Heart left ventricle (tissue), 16 donors: ENCODE data around the gene GUCA2A. TPM values are rescaled to one million over a fixed set of nuclear protein-coding genes. Genes with fewer than 3 reads are reported as not detected.

Experiments used
- ATAC-seq, 4 donors: fragments of 200-7000 bp; cut with Tn5 transposase; one replicate each; pipeline ENCODE4 v1.9.1; 2020 to 2022; ENCODE audit warnings: moderate library complexity in 4 of 4, mild to moderate bottlenecking in 3 of 4, moderate number of reproducible peaks in 1 of 4
- DNase-seq, 5 donors: peaks; one replicate each; pipeline ENCODE4 v3.0.0-alpha.2; 2020
- H3K27ac ChIP-seq, 12 donors: fragments of 200-600 bp; sonication (generic) in 4 of 12; one replicate each; pipeline versions ENCODE4 v1.5.0 to v1.8.0; 2016 to 2022; ENCODE audit warnings: mild to moderate bottlenecking in 2 of 12
- H3K27me3 ChIP-seq, 9 donors: fragments of 200-600 bp; sonication (generic) in 2 of 9; one replicate each; pipeline versions ENCODE4 v1.5.1 to v1.8.0; 2016 to 2022; ENCODE audit warnings: mild to moderate bottlenecking in 3 of 9
- H3K36me3 ChIP-seq, 9 donors: fragments of 200-600 bp; sonication (generic) in 2 of 9; one replicate each; pipeline versions ENCODE4 v1.5.0 to v1.8.0; 2018 to 2022; ENCODE audit warnings: mild to moderate bottlenecking in 2 of 9
- H3K4me1 ChIP-seq, 12 donors: fragments of 200-600 bp; sonication (generic) in 4 of 12; one replicate each; pipeline versions ENCODE4 v1.5.0 to v1.8.0; 2016 to 2022; ENCODE audit warnings: mild to moderate bottlenecking in 3 of 12
- H3K4me3 ChIP-seq, 12 donors: fragments of 200-600 bp; sonication (generic) in 4 of 12; one replicate each; pipeline versions ENCODE4 v1.5.0 to v1.8.0; 2017 to 2022; ENCODE audit warnings: mild to moderate bottlenecking in 9 of 12, moderate library complexity in 4 of 12
- H3K9me3 ChIP-seq, 12 donors: fragments of 200-600 bp; sonication (generic) in 4 of 12; one replicate each; pipeline versions ENCODE4 v1.5.0 to v1.8.0; 2016 to 2022; ENCODE audit warnings: mild to moderate bottlenecking in 1 of 12
- CTCF ChIP-seq, 12 donors: fragments of 200-600 bp; sonication (generic) in 4 of 12; IDR thresholded peaks; one replicate each; pipeline versions ENCODE4 v1.5.0 to v1.8.0; 2018 to 2022; ENCODE audit warnings: antibody characterized with exemption in 12 of 12, mild to moderate bottlenecking in 5 of 12
- POLR2A ChIP-seq, 2 donors: fragments of 450-650 bp; IDR thresholded peaks; one replicate each; pipeline ENCODE4 v1.6.1; 2017; ENCODE audit warnings: antibody characterized with exemption in 2 of 2, mild to moderate bottlenecking in 2 of 2, moderate library complexity in 2 of 2
- WGBS, 4 donors: extraction: QIAGEN DNeasy Blood & Tissue Kit in 2 of 4; methylation state at CpG; one replicate each; pipeline versions ENCODE4 v1.1.5 to v1.1.7; 2013 to 2018; 5-methylcytosine and 5-hydroxymethylcytosine counted together
- intact Hi-C, 10 donors: fragments of 100-400 bp; cut with DNase I; formaldehyde crosslinking; loops; one replicate each; pipeline versions ENCODE4 v1.11.1 to v1.14.2; 2022
- polyA plus RNA-seq, 2 donors: library from polyadenylated mRNA; stranded (reverse); fragments of 200-250 nt; gene quantifications; one replicate each; pipeline ENCODE4 v1.2.3, GENCODE V29; 2013
- total RNA-seq, 9 donors: library from RNA; depleted of rRNA in 2 of 9; stranded (reverse); fragments of >200 nt in 2 of 9; fragmentation: NEBNext Ultra II Directional in 3 of 9; extraction: Animal tissue kit (Norgen Biotek cat#: 25700) in 3 of 9; gene quantifications; one replicate each; pipeline versions ENCODE4 v1.1.0 to v1.2.4, GENCODE V29; 2016 to 2023
- donor health status: ischemic (EF 13 %, LVEDD 7.1; RV severe dilation, severe dysfunction).
- donor health status: healthy with polysubstance abuse.
- donor health status: DM: no; HTN: yes; CAD: no.
- donor health status: DM: no; HTN: no; CAD: no.
- donor health status: ischemic (EF 25% LVEDD 6.9; RV normal size, moderate dysfunction).
- donor health status: ischemic (EF 25% LVEDD 5.7; RV mildly dilated, moderate dysfunction).
- donor health status: healthy.
- donor health status: DM: yes; HTN: yes; CAD: no.
- donor health status: ischemic (EF 35%, LVEDD 5.7; RV mildly dilated, moderate dysfunction).
- donor health status: nonischemic (EF 11% LVEDD 7.7; RV severe dilation, severe dysfunction).
- donor health status: DM: yes; HTN: yes; CAD: no.
- donor health status: PGD.
- donor health status: ischemic (EF 29% LVEDD 5.4; RV normal size, mild dysfunction).
- donor health status: nonischemic (EF 23%, LVEDD 6.1; RV moderate dilation, normal function).

The GUCA2A gene
- total and polyA plus RNA-seq, 11 donors, result not detected

GRCh38 chr1:42163536-42164503 lies 725 bp downstream of the GUCA2A start:
- WGBS, 4 donors, result 83 to 90% (median 88%) methylated on average over 10 to 16 of the region's 16 CpGs

GRCh38 chr1:42163114-42163513 lies 1.4 kb downstream of the GUCA2A start:
- WGBS, 4 donors, result 80 to 92% (median 88%) methylated on average over 1 to 2 of the region's 2 CpGs
- Histone ChIP-seq H3K4me3 (no peak overlapping the region), H3K36me3 (no peaks in the 10 kb centered on the region), H3K4me1 (peaks cover 0 to 24% (median 13%) of the 10 kb centered on the region in 12 donors), H3K9me3 (peaks cover 0 to 17% (median 5%) of the 10 kb centered on the region in 12 donors), H3K27ac (no peak overlapping the region), H3K27me3 (no peaks in the 10 kb centered on the region)
- DNase-seq (no peak), ATAC-seq (no peak)
- intact Hi-C loops, result no loop called here
- TF ChIP-seq CTCF (IDR thresholded peaks at IDR 0.05) (no peak), POLR2A (IDR thresholded peaks at IDR 0.05) (no peak)

More at GRCh38 chr1:42163536-42164503, 725 bp downstream of the GUCA2A start:
- ATAC-seq, result no peak
- H3K4me3 ChIP-seq, result no peak overlapping the region
- H3K9me3 ChIP-seq, result peaks cover 0 to 17% (median 5%) of the 10 kb centered on the region in 12 donors
- no peak for TF ChIP-seq POLR2A (IDR thresholded peaks at IDR 0.05)
- TF ChIP-seq CTCF (IDR thresholded peaks at IDR 0.05), result no peak
- intact Hi-C loops, result no loop called here
- DNase-seq, result no peak
- peak overlapping the region in 3 of 12 donors; percentile 41 to 77 (median 75) for H3K27ac ChIP-seq
- H3K36me3 ChIP-seq, result no peaks in the 10 kb centered on the region
- no peaks in the 10 kb centered on the region for H3K27me3 ChIP-seq
- peaks cover 0 to 24% (median 13%) of the 10 kb centered on the region in 12 donors for H3K4me1 ChIP-seq

GRCh38 chr1:42162181-42162580 lies 2.4 kb downstream of the GUCA2A start:
- intact Hi-C loops, result no loop called here
- 82 to 91% (median 89%) methylated on average over 5 of the region's 5 CpGs for WGBS, 4 donors
- no peak for TF ChIP-seq CTCF (IDR thresholded peaks at IDR 0.05)
- no peak for TF ChIP-seq POLR2A (IDR thresholded peaks at IDR 0.05)

GRCh38 chr1:42158189-42158588 lies 6.4 kb downstream of the GUCA2A start:
- H3K36me3 ChIP-seq, result no peaks in the 10 kb centered on the region
- peaks cover 0 to 17% (median 5%) of the 10 kb centered on the region in 12 donors for H3K9me3 ChIP-seq
- peaks cover 0 to 6% (median 0%) of the 10 kb centered on the region in 12 donors for H3K4me1 ChIP-seq
- H3K27me3 ChIP-seq, result no peaks in the 10 kb centered on the region
- no peak for DNase-seq
- TF ChIP-seq POLR2A (IDR thresholded peaks at IDR 0.05) (no peak), CTCF (IDR thresholded peaks at IDR 0.05) (no peak)
- H3K4me3 ChIP-seq, result no peak overlapping the region
- no peak for ATAC-seq
- 77 to 83% (median 79%) methylated on average over 2 of the region's 2 CpGs for WGBS, 4 donors
- H3K27ac ChIP-seq, result no peak overlapping the region
- intact Hi-C loops, result no loop called here

More at GRCh38 chr1:42162181-42162580, 2.4 kb downstream of the GUCA2A start:
- Histone ChIP-seq H3K4me3 (no peak overlapping the region), H3K27me3 (no peaks in the 10 kb centered on the region), H3K9me3 (peaks cover 0 to 17% (median 5%) of the 10 kb centered on the region in 12 donors), H3K36me3 (no peaks in the 10 kb centered on the region), H3K4me1 (peaks cover 0 to 24% (median 13%) of the 10 kb centered on the region in 12 donors), H3K27ac (no peak overlapping the region)
- ATAC-seq, result no peak
- DNase-seq, result no peak
